H1 (cell line): ENCODE measurements around the gene PTH1R. TPM values are rescaled to one million over a fixed set of nuclear protein-coding genes. Genes with fewer than 3 reads are reported as not detected.
A peak's percentile ranks its signal among the peaks of the same experiment; 100 is the strongest.

Source experiments
- CTCF ChIA-PET: fragments of 300-600 bp; sonication (Branson Sonifier 250); formaldehyde crosslinking; loops from one replicate; lab custom pipeline; 2021; ENCODE audit not compliant: partially characterized antibody; lab: Charles Lee
- POLR2A ChIA-PET: fragments of 300-600 bp; sonication (Branson Sonifier 250); formaldehyde crosslinking; loops from one replicate; lab custom pipeline; 2021; ENCODE audit warnings: inconsistent platforms; ENCODE audit not compliant: partially characterized antibody; lab: Charles Lee
- DNase-seq, 2 experiments: peaks; one replicate each; pipeline versions ENCODE4 v3.0.0 to v3.0.0-alpha.2; 2010 to 2022; ENCODE audit warnings: low spot score in 2 of 2, low read depth in 1 of 2, mixed read lengths in 1 of 2
- FAIRE-seq: peaks from 2 replicates; lab custom pipeline; 2011; peaks lifted over from hg19 to GRCh38; lab: Jason Lieb, UNC
- H2AFZ ChIP-seq: 2 replicates; pipeline ENCODE4 v1.8.1; 2012; ENCODE audit warnings: low read length, inconsistent platforms
- H2AK5ac ChIP-seq: 2 replicates; pipeline ENCODE4 v1.6.1; 2013; ENCODE audit warnings: low read depth, low read length
- H2BK120ac ChIP-seq: replicated peaks from 2 replicates; pipeline ENCODE3; 2013; ENCODE audit warnings: low read depth, low read length, inconsistent platforms
- H2BK12ac ChIP-seq: 2 replicates; pipeline ENCODE4 v1.6.1; 2013; ENCODE audit warnings: low read depth, low read length
- H2BK15ac ChIP-seq: 2 replicates; pipeline ENCODE4 v1.6.1; 2013; ENCODE audit warnings: low read length
- H2BK20ac ChIP-seq: 2 replicates; pipeline ENCODE4 v1.6.1; 2013; ENCODE audit warnings: low read length
- H2BK5ac ChIP-seq: 2 replicates; pipeline ENCODE4 v1.6.1; 2013; ENCODE audit warnings: low read depth, low read length
- H3K14ac ChIP-seq: 2 replicates; pipeline ENCODE4 v1.6.1; 2013; ENCODE audit warnings: inconsistent platforms; ENCODE audit not compliant: insufficient read length
- H3K18ac ChIP-seq: 2 replicates; pipeline ENCODE4 v1.6.1; 2013; ENCODE audit warnings: low read length; ENCODE audit errors: extremely low read depth
- H3K23ac ChIP-seq: 2 replicates; pipeline ENCODE4 v1.6.1; 2013; ENCODE audit warnings: inconsistent platforms; ENCODE audit not compliant: insufficient read length
- H3K23me2 ChIP-seq: 2 replicates; pipeline ENCODE4 v1.6.1; 2013; ENCODE audit warnings: low read depth, low read length
- H3K27ac ChIP-seq: 2 replicates; pipeline ENCODE4 v1.6.1; 2011; ENCODE audit warnings: low read depth, low read length, inconsistent platforms
- H3K27me3 ChIP-seq, 4 experiments: replicated peaks in 1 of 4; 1 replicate in 1 of 4; 2 replicates in 3 of 4; pipeline versions ENCODE4 v1.6.1 to v1.8.1; 2011 to 2013; ENCODE audit warnings: low read length in 3 of 4, mild to moderate bottlenecking in 3 of 4, inconsistent platforms in 2 of 4, mixed read lengths in 2 of 4, moderate library complexity in 1 of 4; ENCODE audit not compliant: control insufficient read depth in 3 of 4, insufficient read depth in 3 of 4; ENCODE audit errors: extremely low read depth in 1 of 4
- H3K36me3 ChIP-seq, 4 experiments: 2 replicates each; pipeline versions ENCODE4 v1.6.1 to v1.8.1; 2011 to 2013; ENCODE audit warnings: mild to moderate bottlenecking in 4 of 4, low read length in 3 of 4, moderate library complexity in 2 of 4, control low read depth in 1 of 4, inconsistent platforms in 1 of 4; ENCODE audit not compliant: insufficient read depth in 4 of 4, control insufficient read depth in 2 of 4
- H3K4ac ChIP-seq: replicated peaks from 2 replicates; pipeline ENCODE3; 2013; ENCODE audit warnings: low read length, low read depth, mixed read lengths, inconsistent platforms; ENCODE audit not compliant: insufficient read length
- H3K4me1 ChIP-seq, 4 experiments: replicated peaks in 1 of 4; 1 replicate in 1 of 4; 2 replicates in 3 of 4; pipeline versions ENCODE4 v1.6.1 to v1.8.1; 2011 to 2013; ENCODE audit warnings: low read length in 3 of 4, inconsistent platforms in 2 of 4, mixed read lengths in 1 of 4; ENCODE audit not compliant: insufficient read depth in 4 of 4, control insufficient read depth in 3 of 4
- H3K4me2 ChIP-seq, 2 experiments: 2 replicates each; pipeline versions ENCODE4 v1.6.1 to v1.8.1; 2011 to 2013; ENCODE audit warnings: low read depth in 2 of 2, low read length in 2 of 2, control low read depth in 1 of 2, inconsistent platforms in 1 of 2, mild to moderate bottlenecking in 1 of 2; ENCODE audit not compliant: insufficient read depth in 1 of 2
- H3K4me3 ChIP-seq, 4 experiments: fragments of 200-600, 300-600 bp in 1 of 4; sonication (generic), shearing (Covaris generic), sonication (Bioruptor Twin) in 1 of 4; 2 replicates each; pipeline versions ENCODE4 v1.5.1 to v1.8.1; 2011 to 2016; ENCODE audit warnings: low read length in 4 of 4, low read depth in 3 of 4, control low read depth in 2 of 4, inconsistent platforms in 2 of 4, mild to moderate bottlenecking in 2 of 4, mixed read lengths in 1 of 4, moderate library complexity in 1 of 4; ENCODE audit not compliant: insufficient read depth in 2 of 4; ENCODE audit errors: extremely low read depth in 1 of 4
- H3K56ac ChIP-seq: replicated peaks from 2 replicates; pipeline ENCODE3; 2013; ENCODE audit warnings: low read depth, mild to moderate bottlenecking, mixed read lengths, low read length, inconsistent platforms; ENCODE audit not compliant: insufficient read length
- H3K79me1 ChIP-seq: 2 replicates; pipeline ENCODE4 v1.6.1; 2013; ENCODE audit warnings: low read depth, low read length, control low read depth
- H3K79me2 ChIP-seq, 2 experiments: 2 replicates each; pipeline versions ENCODE4 v1.6.1 to v1.8.1; 2012 to 2013; ENCODE audit warnings: low read length in 2 of 2, mild to moderate bottlenecking in 2 of 2, inconsistent platforms in 1 of 2; ENCODE audit not compliant: insufficient read depth in 2 of 2, control insufficient read depth in 1 of 2
- H3K9ac ChIP-seq, 4 experiments: replicated peaks in 1 of 4; 1 replicate in 1 of 4; 2 replicates in 3 of 4; pipeline versions ENCODE4 v1.6.1 to v1.8.1; 2011 to 2013; ENCODE audit warnings: low read depth in 3 of 4, low read length in 3 of 4, control low read depth in 2 of 4, mild to moderate bottlenecking in 2 of 4, moderate library complexity in 2 of 4, inconsistent platforms in 1 of 4; ENCODE audit errors: extremely low read depth in 1 of 4
- H3K9me3 ChIP-seq, 2 experiments: 2 replicates each; pipeline versions ENCODE4 v1.6.1 to v1.8.1; 2012 to 2013; ENCODE audit warnings: mild to moderate bottlenecking in 2 of 2, moderate library complexity in 2 of 2, control low read depth in 1 of 2, inconsistent platforms in 1 of 2, low read depth in 1 of 2, low read length in 1 of 2, mixed read lengths in 1 of 2; ENCODE audit not compliant: insufficient read depth in 2 of 2
- H4K20me1 ChIP-seq, 2 experiments: replicated peaks in 1 of 2; 2 replicates each; pipeline versions ENCODE3 to v1.8.1; 2011 to 2013; ENCODE audit warnings: inconsistent platforms in 2 of 2, low read length in 2 of 2, mild to moderate bottlenecking in 1 of 2; ENCODE audit not compliant: insufficient read depth in 2 of 2, control insufficient read depth in 1 of 2
- H4K5ac ChIP-seq: 2 replicates; pipeline ENCODE4 v1.6.1; 2013; ENCODE audit warnings: low read length, low read depth, mixed read lengths, inconsistent platforms; ENCODE audit not compliant: insufficient read length
- H4K8ac ChIP-seq: 2 replicates; pipeline ENCODE4 v1.8.0; 2013; ENCODE audit warnings: mild to moderate bottlenecking, moderate library complexity, low read length, inconsistent platforms; ENCODE audit not compliant: insufficient read depth; ENCODE audit errors: extremely low read depth
- H4K91ac ChIP-seq: replicated peaks from 2 replicates; pipeline ENCODE3; 2013; ENCODE audit warnings: low read length, mixed read lengths, inconsistent platforms; ENCODE audit not compliant: insufficient read length
- EZH2 ChIP-seq: fragments of 200-600 bp; sonication (generic); IDR thresholded peaks from 2 replicates; pipeline ENCODE4 v1.7.1; 2012; ENCODE audit warnings: low read depth, mild to moderate bottlenecking, moderate library complexity, low read length, inconsistent platforms; ENCODE audit not compliant: severe bottlenecking
- SP4 ChIP-seq: IDR thresholded peaks from 2 replicates; pipeline ENCODE4 v1.6.1; 2012; ENCODE audit warnings: low read length, inconsistent platforms
- SRF ChIP-seq: IDR thresholded peaks from 2 replicates; pipeline ENCODE4 v1.6.1; 2011; ENCODE audit warnings: mild to moderate bottlenecking, low read depth, low read length, moderate library complexity
- SUZ12 ChIP-seq: fragments of 200-600 bp; sonication (generic); IDR thresholded peaks from 2 replicates; pipeline ENCODE4 v1.6.1; 2012; ENCODE audit warnings: mild to moderate bottlenecking, inconsistent platforms, low read length, moderate library complexity, mixed read lengths
- WGBS, 2 experiments: shearing (Covaris generic) in 1 of 2; methylation state at CpG; one replicate each; pipeline versions ENCODE4 v1.1.6 to v1.1.7; 2013 to 2015; ENCODE audit warnings: low lambda C conversion rate in 2 of 2, mixed read lengths in 2 of 2, inconsistent platforms in 1 of 2, low coverage in 1 of 2, missing lambda C conversion rate in 1 of 2; ENCODE audit not compliant: insufficient replicate concordance in 2 of 2, insufficient coverage in 1 of 2, insufficient read length in 1 of 2; ENCODE audit errors: extremely low coverage in 1 of 2, missing lambda C conversion rate in 1 of 2; 5-methylcytosine and 5-hydroxymethylcytosine counted together
- polyA plus RNA-seq, 7 experiments: library from polyadenylated mRNA; depleted of rRNA in 3 of 7; stranded (reverse) in 5 of 7; unstranded in 2 of 7; fragments of >200 nt in 5 of 7; fragments of 200-250 nt in 2 of 7; gene quantifications; 1 replicate in 5 of 7; 2 replicates in 1 of 7; 4 replicates in 1 of 7; pipeline versions ENCODE4 v1.2.1 to v1.2.3, GENCODE V29; 2011 to 2013; ENCODE audit warnings: missing spikeins in 2 of 7, mixed read lengths in 2 of 7
- total RNA-seq: library from RNA; stranded (reverse); fragmentation: NEBNext Ultra II Directional; extraction: Animal tissue kit (Norgen Biotek cat#: 25700); gene quantifications from 2 replicates; pipeline ENCODE4 v1.2.1, GENCODE V29; 2021

The PTH1R gene
- total and polyA plus RNA-seq, 2 of the 8 experiments (the other 6 are each of a cell fraction or from before 2014, with no cell fraction given), result 0.57 to 1.5 TPM

- FAIRE-seq (no peak), DNase-seq (no peak)
- 0 out of 2 replicates have a peak overlapping the region, but pooled peaks have one; percentile 81 for H2BK15ac ChIP-seq
- no peaks in the 10 kb centered on the region for H3K79me1 ChIP-seq
- no peak overlapping the region for H2BK120ac ChIP-seq
- H3K4me1 ChIP-seq, result peaks cover 0 to 10% (median 8%) of the 10 kb centered on the region in 4 experiments; a peak in 6 of 7 replicates
- WGBS, 2 experiments, result 86% methylated on average over 9 of the region's 9 CpGs; no CpG with 5 or more reads in 1 of the 2 experiments
- no peak overlapping the region for H4K91ac ChIP-seq
- H2BK20ac ChIP-seq, result no peak overlapping the region
- no peak overlapping the region for H3K27ac ChIP-seq
- H3K9me3 ChIP-seq, result no peaks in the 10 kb centered on the region
- H4K5ac ChIP-seq, result no peak overlapping the region
- peak; percentile 21; the same call in 1 of the 2 replicates for TF ChIP-seq SUZ12
- TF ChIP-seq EZH2, result no peak
- no peak for TF ChIP-seq SRF
- no peak for TF ChIP-seq SP4
- no peaks in the 10 kb centered on the region for H4K20me1 ChIP-seq
- no peak overlapping the region for H3K4ac ChIP-seq
- H3K23ac ChIP-seq, result no peak overlapping the region
- no peak overlapping the region for H3K9ac ChIP-seq
- H2BK12ac ChIP-seq, result 0 out of 2 replicates have a peak overlapping the region, but pooled peaks have one; percentile 50
- peaks cover 0 to 13% (median 5%) of the 10 kb centered on the region in 4 experiments; a peak in 4 of 7 replicates for H3K27me3 ChIP-seq
- H3K18ac ChIP-seq, result no peak overlapping the region
- no peak overlapping the region for H2AK5ac ChIP-seq
- 0 out of 2 replicates have a peak overlapping the region, but pooled peaks have one; percentile 52 for H2AFZ ChIP-seq
- no peak overlapping the region; the same call in 1 of the 2 replicates for H4K8ac ChIP-seq
- no peaks in the 10 kb centered on the region for H3K36me3 ChIP-seq
- H3K79me2 ChIP-seq, result no peaks in the 10 kb centered on the region
- no peak overlapping the region for H2BK5ac ChIP-seq
- no peak overlapping the region for H3K14ac ChIP-seq
- CTCF ChIA-PET, result interaction anchor here (0.5 to 5.7 kb wide), 39 partner anchors 12 to 983 kb away, joined by 3 to 38 read pairs (median 4); partner anchors contain the start of genes MYL3, PRSS50 and PTH1R
- peak overlapping the region in 1 of 2 experiments; percentile 64; a peak in 1 of 4 replicates for H3K4me2 ChIP-seq
- H3K23me2 ChIP-seq, result peaks cover 4% of the 10 kb centered on the region; the same call in 1 of the 2 replicates
- no peak overlapping the region for H3K4me3 ChIP-seq
- no peak overlapping the region for H3K56ac ChIP-seq
- POLR2A ChIA-PET, result interaction anchor here (1.1 to 1.8 kb wide), 6 partner anchors 13 to 273 kb away, joined by 3 to 5 read pairs (median 4); partner anchors contain the start of gene CCDC12
Observed at GRCh38 chr3:46846624-46847542, 30.6 kb upstream of the PTH1R start.
